CD4-positive, CD25-positive, alpha-beta regulatory T cell (primary cell): ENCODE measurements around the gene FBXW7. TPM values are rescaled to one million over a fixed set of nuclear protein-coding genes. Genes with fewer than 3 reads are reported as not detected.

Experiments used
- ATAC-seq, 2 donors: fragments of 150-1000 bp; cut with Tn5 transposase; one replicate each; pipeline ENCODE4 v1.10.0; 2021; ENCODE audit warnings: low read depth in 2 of 2, moderate number of reproducible peaks in 2 of 2, moderate library complexity in 1 of 2
- DNase-seq, 3 donors: peaks; one replicate each; pipeline versions ENCODE4 v3.0.0 to v3.0.0-alpha.2; 2012 to 2022; ENCODE audit warnings: mixed read lengths in 1 of 3
- H3K27ac ChIP-seq: one replicate; pipeline ENCODE4 v1.7.0; 2013; ENCODE audit warnings: mild to moderate bottlenecking, low read length; ENCODE audit not compliant: insufficient read depth, poor library complexity, severe bottlenecking
- H3K27me3 ChIP-seq: one replicate; pipeline ENCODE4 v1.7.0; 2013; ENCODE audit warnings: low read length; ENCODE audit not compliant: control insufficient read depth, insufficient read depth
- H3K36me3 ChIP-seq: one replicate; pipeline ENCODE4 v1.7.0; 2013; ENCODE audit warnings: mild to moderate bottlenecking, low read length, moderate library complexity; ENCODE audit not compliant: control insufficient read depth, insufficient read depth
- H3K4me1 ChIP-seq: 2 replicates; pipeline ENCODE4 v1.7.0; 2013; ENCODE audit warnings: mild to moderate bottlenecking, low read length; ENCODE audit not compliant: insufficient read depth, control insufficient read depth, poor library complexity, severe bottlenecking
- H3K4me3 ChIP-seq: one replicate; pipeline ENCODE4 v1.7.0; 2013; ENCODE audit warnings: low read depth, mild to moderate bottlenecking, low read length, moderate library complexity
- H3K9me3 ChIP-seq, 2 experiments: 1 replicate in 1 of 2; 2 replicates in 1 of 2; pipeline ENCODE4 v1.7.0; 2013; ENCODE audit warnings: low read length in 2 of 2, mild to moderate bottlenecking in 1 of 2, moderate library complexity in 1 of 2; ENCODE audit not compliant: control insufficient read depth in 2 of 2
- H3K27ac Mint-ChIP-seq, 3 donors: one replicate each; pipeline ENCODE4 v1.8.0; 2020 to 2022; ENCODE audit warnings: mild to moderate bottlenecking in 3 of 3, mixed read lengths in 3 of 3, moderate library complexity in 2 of 3
- H3K27me3 Mint-ChIP-seq: one replicate; pipeline ENCODE4 v1.8.0; 2022; ENCODE audit warnings: mild to moderate bottlenecking, mixed read lengths
- H3K36me3 Mint-ChIP-seq: one replicate; pipeline ENCODE4 v1.8.0; 2020; ENCODE audit warnings: mixed read lengths
- H3K4me1 Mint-ChIP-seq, 4 donors: one replicate each; pipeline ENCODE4 v1.8.0; 2020 to 2022; ENCODE audit warnings: mixed read lengths in 4 of 4, mild to moderate bottlenecking in 1 of 4
- H3K4me3 Mint-ChIP-seq, 4 donors: one replicate each; pipeline ENCODE4 v1.8.0; 2020 to 2022; ENCODE audit warnings: mild to moderate bottlenecking in 4 of 4, mixed read lengths in 4 of 4, moderate library complexity in 3 of 4
- H3K9me3 Mint-ChIP-seq, 7 donors: one replicate each; pipeline ENCODE4 v1.8.0; 2020 to 2022; ENCODE audit warnings: mixed read lengths in 7 of 7, mild to moderate bottlenecking in 3 of 7, moderate library complexity in 2 of 7
- polyA plus RNA-seq, 4 donors: library from polyadenylated mRNA; unstranded; fragments of 300-500 nt; fragmentation: Illumina TruSeq; gene quantifications; one replicate each; pipeline ENCODE4 v1.2.3, GENCODE V29; 2021
- total RNA-seq: library from RNA; stranded (reverse); gene quantifications from one replicate; pipeline ENCODE4 v1.2.3, GENCODE V29; 2022

The FBXW7 gene
- total and polyA plus RNA-seq, 5 donors from 2014 or later = 43.8 to 146 (median 49.1) TPM

- Mint-ChIP-seq H3K4me3 (no peak overlapping the region), H3K27me3 (no peaks in the 10 kb centered on the region), H3K27ac (no peak overlapping the region), H3K4me1 (peaks cover 16 to 39% (median 34%) of the 10 kb centered on the region in 4 donors), H3K9me3 (no peaks in the 10 kb centered on the region), H3K36me3 (peaks cover 5% of the 10 kb centered on the region)
- Histone ChIP-seq H3K4me3 (no peak overlapping the region), H3K36me3 (no peaks in the 10 kb centered on the region), H3K27me3 (no peaks in the 10 kb centered on the region), H3K27ac (no peak overlapping the region), H3K4me1 (peaks cover 12% of the 10 kb centered on the region), H3K9me3 (no peaks in the 10 kb centered on the region)
- ATAC-seq (no peak), DNase-seq (no peak)
These were observed 163.4 kb downstream of the FBXW7 start for GRCh38 chr4:152372444-152372843.

- no peaks in the 10 kb centered on the region for H3K27me3 Mint-ChIP-seq
- Histone ChIP-seq H3K4me3 (no peak overlapping the region), H3K9me3 (no peaks in the 10 kb centered on the region), H3K27ac (no peak overlapping the region), H3K4me1 (peaks cover 12% of the 10 kb centered on the region), H3K27me3 (no peaks in the 10 kb centered on the region), H3K36me3 (peaks cover 5% of the 10 kb centered on the region)
- H3K36me3 Mint-ChIP-seq = peaks cover 16% of the 10 kb centered on the region
- no peak overlapping the region for H3K4me3 Mint-ChIP-seq
- no peak overlapping the region for H3K27ac Mint-ChIP-seq
- H3K4me1 Mint-ChIP-seq = peaks cover 18 to 43% (median 36%) of the 10 kb centered on the region in 4 donors
- H3K9me3 Mint-ChIP-seq = peaks cover 0 to 2% (median 0%) of the 10 kb centered on the region in 7 donors
- DNase-seq (peak in 2 of 3 donors; percentile 12 to 17), ATAC-seq (no peak)
These were observed 166.0 kb downstream of the FBXW7 start for GRCh38 chr4:152369902-152370295.

GRCh38 chr4:152369203-152369901, 166.5 kb downstream of the FBXW7 start:
- Histone ChIP-seq H3K27me3 (no peaks in the 10 kb centered on the region), H3K4me3 (no peak overlapping the region), H3K27ac (no peak overlapping the region), H3K9me3 (no peaks in the 10 kb centered on the region), H3K36me3 (peaks cover 5% of the 10 kb centered on the region), H3K4me1 (peaks cover 12% of the 10 kb centered on the region)
- no peak overlapping the region for H3K4me3 Mint-ChIP-seq
- no peaks in the 10 kb centered on the region for H3K27me3 Mint-ChIP-seq
- no peak for ATAC-seq
- peaks cover 14% of the 10 kb centered on the region for H3K36me3 Mint-ChIP-seq
- H3K4me1 Mint-ChIP-seq = peaks cover 19 to 43% (median 35%) of the 10 kb centered on the region in 4 donors
- no peak for DNase-seq
- peaks cover 0 to 2% (median 0%) of the 10 kb centered on the region in 7 donors for H3K9me3 Mint-ChIP-seq
- peak overlapping the region in 2 of 3 donors; percentile 13 to 70 for H3K27ac Mint-ChIP-seq

GRCh38 chr4:152368001-152368400, 167.9 kb downstream of the FBXW7 start:
- DNase-seq = no peak
- Mint-ChIP-seq H3K36me3 (peaks cover 20% of the 10 kb centered on the region), H3K27ac (no peak overlapping the region), H3K27me3 (no peaks in the 10 kb centered on the region), H3K4me1 (peaks cover 15 to 46% (median 32%) of the 10 kb centered on the region in 4 donors), H3K4me3 (no peak overlapping the region), H3K9me3 (peaks cover 0 to 2% (median 0%) of the 10 kb centered on the region in 7 donors)
- Histone ChIP-seq H3K36me3 (peaks cover 5% of the 10 kb centered on the region), H3K27me3 (no peaks in the 10 kb centered on the region), H3K4me1 (peaks cover 12% of the 10 kb centered on the region), H3K4me3 (no peak overlapping the region), H3K9me3 (no peaks in the 10 kb centered on the region), H3K27ac (no peak overlapping the region)
- no peak for ATAC-seq

GRCh38 chr4:152364883-152365282, 171.0 kb downstream of the FBXW7 start:
- peaks cover 26% of the 10 kb centered on the region for H3K36me3 Mint-ChIP-seq
- H3K4me3 Mint-ChIP-seq = no peak overlapping the region
- H3K27ac ChIP-seq = no peak overlapping the region
- no peak for ATAC-seq
- no peaks in the 10 kb centered on the region for H3K9me3 ChIP-seq
- peaks cover 10% of the 10 kb centered on the region for H3K4me1 ChIP-seq
- H3K27ac Mint-ChIP-seq = peak overlapping the region in 1 of 3 donors; percentile 15
- H3K27me3 ChIP-seq = no peaks in the 10 kb centered on the region
- peaks cover 16 to 42% (median 27%) of the 10 kb centered on the region in 4 donors for H3K4me1 Mint-ChIP-seq
- H3K4me3 ChIP-seq = no peak overlapping the region
- H3K36me3 ChIP-seq = peaks cover 5% of the 10 kb centered on the region
- DNase-seq = no peak
- H3K9me3 Mint-ChIP-seq = peaks cover 0 to 2% (median 0%) of the 10 kb centered on the region in 7 donors
- no peaks in the 10 kb centered on the region for H3K27me3 Mint-ChIP-seq

GRCh38 chr4:152364383-152364782, 171.5 kb downstream of the FBXW7 start:
- ATAC-seq (no peak), DNase-seq (no peak)
- Mint-ChIP-seq H3K9me3 (peaks cover 0 to 2% (median 0%) of the 10 kb centered on the region in 7 donors), H3K27me3 (no peaks in the 10 kb centered on the region), H3K27ac (no peak overlapping the region), H3K36me3 (peaks cover 31% of the 10 kb centered on the region), H3K4me1 (peaks cover 16 to 42% (median 23%) of the 10 kb centered on the region in 4 donors), H3K4me3 (no peak overlapping the region)
- Histone ChIP-seq H3K4me3 (no peak overlapping the region), H3K4me1 (peaks cover 5% of the 10 kb centered on the region), H3K36me3 (peaks cover 5% of the 10 kb centered on the region), H3K9me3 (no peaks in the 10 kb centered on the region), H3K27ac (no peak overlapping the region), H3K27me3 (no peaks in the 10 kb centered on the region)

GRCh38 chr4:152363904-152364303, 172.0 kb downstream of the FBXW7 start:
- DNase-seq (no peak), ATAC-seq (no peak)
- no peaks in the 10 kb centered on the region for H3K27me3 Mint-ChIP-seq
- H3K4me1 ChIP-seq = peaks cover under 1% of the 10 kb centered on the region
- H3K27ac ChIP-seq = no peak overlapping the region
- H3K4me3 ChIP-seq = no peak overlapping the region
- no peaks in the 10 kb centered on the region for H3K27me3 ChIP-seq
- H3K4me1 Mint-ChIP-seq = peaks cover 13 to 38% (median 19%) of the 10 kb centered on the region in 4 donors
- H3K4me3 Mint-ChIP-seq = no peak overlapping the region
- peaks cover 34% of the 10 kb centered on the region for H3K36me3 Mint-ChIP-seq
- H3K9me3 Mint-ChIP-seq = peaks cover 0 to 2% (median 0%) of the 10 kb centered on the region in 7 donors
- no peak overlapping the region for H3K27ac Mint-ChIP-seq
- H3K9me3 ChIP-seq = no peaks in the 10 kb centered on the region
- H3K36me3 ChIP-seq = peaks cover 5% of the 10 kb centered on the region

- H3K27me3 ChIP-seq = no peaks in the 10 kb centered on the region
- ATAC-seq (no peak), DNase-seq (no peak)
- no peak overlapping the region for H3K27ac ChIP-seq
- no peaks in the 10 kb centered on the region for H3K4me1 ChIP-seq
- Mint-ChIP-seq H3K4me1 (peaks cover 11 to 38% (median 18%) of the 10 kb centered on the region in 4 donors), H3K4me3 (no peak overlapping the region), H3K27ac (no peak overlapping the region), H3K9me3 (peaks cover 0 to 2% (median 0%) of the 10 kb centered on the region in 7 donors), H3K27me3 (no peaks in the 10 kb centered on the region), H3K36me3 (peaks cover 36% of the 10 kb centered on the region)
- no peak overlapping the region for H3K4me3 ChIP-seq
- H3K9me3 ChIP-seq = no peaks in the 10 kb centered on the region
- peaks cover 5% of the 10 kb centered on the region for H3K36me3 ChIP-seq
These were observed 172.8 kb downstream of the FBXW7 start for GRCh38 chr4:152363086-152363485.
